Aorta (tissue), 5 donors: ENCODE results near the gene NECTIN2. TPM values are rescaled to one million over a fixed set of nuclear protein-coding genes. Genes with fewer than 3 reads are reported as not detected.
"Not testable (repeated sequence)": the region's sequence is repeated elsewhere in the genome, so short reads cannot be mapped to it uniquely, and the experiment has no call there.

Experiments
- ATAC-seq: fragments of 200-7000 bp; cut with Tn5 transposase; one replicate; pipeline ENCODE4 v1.9.1; 2022; ENCODE audit warnings: moderate library complexity; ENCODE audit not compliant: low FRiP score
- DNase-seq, 2 donors: peaks; one replicate each; pipeline ENCODE4 v3.0.0-alpha.2; 2020
- H3K27ac ChIP-seq, 2 donors: one replicate each; pipeline ENCODE4 v1.5.1; 2013; ENCODE audit warnings: low read length in 2 of 2, mild to moderate bottlenecking in 2 of 2, moderate library complexity in 2 of 2, control low read depth in 1 of 2, inconsistent platforms in 1 of 2, low read depth in 1 of 2
- H3K27me3 ChIP-seq, 2 donors: one replicate each; pipeline ENCODE4 v1.6.1; 2013; ENCODE audit warnings: control low read depth in 1 of 2, low read length in 1 of 2, mild to moderate bottlenecking in 1 of 2, moderate library complexity in 1 of 2; ENCODE audit not compliant: insufficient read depth in 2 of 2, control insufficient read depth in 1 of 2
- H3K36me3 ChIP-seq, 2 donors: one replicate each; pipeline ENCODE4 v1.6.1; 2013; ENCODE audit warnings: control low read depth in 1 of 2, low read length in 1 of 2, mild to moderate bottlenecking in 1 of 2; ENCODE audit not compliant: insufficient read depth in 2 of 2, control insufficient read depth in 1 of 2
- H3K4me1 ChIP-seq, 2 donors: one replicate each; pipeline ENCODE4 v1.6.1; 2013; ENCODE audit warnings: low read length in 2 of 2, control low read depth in 1 of 2, mild to moderate bottlenecking in 1 of 2, moderate library complexity in 1 of 2; ENCODE audit not compliant: insufficient read depth in 2 of 2, control insufficient read depth in 1 of 2
- H3K4me3 ChIP-seq, 2 donors: one replicate each; pipeline ENCODE4 v1.5.1; 2013; ENCODE audit warnings: low read length in 2 of 2, control low read depth in 1 of 2, mild to moderate bottlenecking in 1 of 2
- H3K9me3 ChIP-seq: one replicate; pipeline ENCODE4 v1.6.1; 2013; ENCODE audit warnings: mild to moderate bottlenecking, low read length; ENCODE audit not compliant: control insufficient read depth
- WGBS, 2 donors: extraction: QIAGEN DNeasy Blood & Tissue Kit; methylation state at CpG; one replicate each; pipeline ENCODE4 v1.1.7; 2013; 5-methylcytosine and 5-hydroxymethylcytosine counted together
- intact Hi-C, 2 donors: fragments of 100-400 bp; cut with DNase I; formaldehyde crosslinking; loops; one replicate each; pipeline versions ENCODE4 v1.14.2 to v1.15.0; 2022
- polyA plus RNA-seq, 2 donors: library from polyadenylated mRNA; stranded (reverse); fragments of 200-250 nt; gene quantifications; one replicate each; pipeline ENCODE4 v1.2.3, GENCODE V29; 2013
- total RNA-seq, 2 donors: library from RNA; stranded (reverse); fragmentation: NEBNext Ultra II Directional; extraction: Animal tissue kit (Norgen Biotek cat#: 25700); gene quantifications; one replicate each; pipeline ENCODE4 v1.2.1, GENCODE V29; 2021
- donor health status: healthy with polysubstance abuse.
- donor health status: Bipolar disorder and iron deficiency.
- donor health status: DM: no; HTN: no; CAD: no.
- donor health status: DM: no; HTN: no; CAD: no.
- donor health status: DM: yes; HTN: yes; CAD: no.

NECTIN2 gene
- total and polyA plus RNA-seq, 4 donors = 27.8 to 97.8 (median 68.8) TPM

GRCh38 chr19:44903602-44904425 is 57.7 kb downstream of the NECTIN2 start:
- ATAC-seq (peak; percentile 86), DNase-seq (peak; percentile 75 to 93)
- Histone ChIP-seq H3K9me3 (no peaks in the 10 kb centered on the region), H3K27ac (no peak overlapping the region), H3K4me1 (no peaks in the 10 kb centered on the region), H3K36me3 (peaks cover 0 to 3% of the 10 kb centered on the region in 2 donors), H3K4me3 (no peak overlapping the region), H3K27me3 (no peaks in the 10 kb centered on the region)
- 9 to 11% methylated on average over 24 of the region's 24 CpGs for WGBS, 2 donors
- intact Hi-C loops = loop anchor here (2.0 to 10.0 kb wide), 3 partner anchors 47 to 431 kb away; no protein-coding TSS in a partner anchor

- no peaks in the 10 kb centered on the region for H3K4me1 ChIP-seq
- H3K27ac ChIP-seq = no peak overlapping the region
- ATAC-seq (no peak), DNase-seq (no peak)
- H3K9me3 ChIP-seq = no peaks in the 10 kb centered on the region
- peaks cover 0 to 3% of the 10 kb centered on the region in 2 donors for H3K36me3 ChIP-seq
- 60 to 62% methylated on average over 12 of the region's 12 CpGs for WGBS, 2 donors
- H3K4me3 ChIP-seq = no peak overlapping the region
- no peaks in the 10 kb centered on the region for H3K27me3 ChIP-seq
- intact Hi-C loops = loop anchor here (2.0 to 10.0 kb wide), 3 partner anchors 46 to 430 kb away; no protein-coding TSS in a partner anchor
Observed at GRCh38 chr19:44904426-44904994, 58.4 kb downstream of the NECTIN2 start.

- Histone ChIP-seq H3K27me3 (no peaks in the 10 kb centered on the region), H3K27ac (no peak within 1 kb of the TSS), H3K4me3 (no peak within 1 kb of the TSS), H3K9me3 (no peaks in the 10 kb centered on the region), H3K36me3 (no peaks in the 10 kb centered on the region), H3K4me1 (no peaks in the 10 kb centered on the region)
- intact Hi-C loops = loop anchor here (2.0 to 10.0 kb wide), 2 partner anchors 45 to 429 kb away; no protein-coding TSS in a partner anchor
- 1 to 2% methylated on average over 20 of the region's 20 CpGs for WGBS, 2 donors
- DNase-seq (no peak), ATAC-seq (no peak)
Observed at GRCh38 chr19:44905437-44906160, 59.5 kb downstream of the NECTIN2 start, which contains the start of gene APOE. TSS of gene APOE (plus strand) at chr19:44905796. CDS start at chr19:44906625, 829 bp downstream.

GRCh38 chr19:44907613-44908012 is 61.5 kb downstream of the NECTIN2 start:
- no peak overlapping the region for H3K27ac ChIP-seq

GRCh38 chr19:44908074-44908835 is 62.2 kb downstream of the NECTIN2 start:
- DNase-seq (no peak), ATAC-seq (no peak)
- intact Hi-C loops = loop anchor here in 1 of 2 donors (10.0 kb wide), 1 partner anchor 427 kb away; no protein-coding TSS in a partner anchor
- H3K4me3 ChIP-seq = no peak overlapping the region
- H3K4me1 ChIP-seq = no peaks in the 10 kb centered on the region
- H3K36me3 ChIP-seq = no peaks in the 10 kb centered on the region
- H3K27me3 ChIP-seq = no peaks in the 10 kb centered on the region
- WGBS, 2 donors = 96 to 97% methylated on average over 46 of the region's 46 CpGs
- no peak overlapping the region for H3K27ac ChIP-seq
- H3K9me3 ChIP-seq = no peaks in the 10 kb centered on the region

More at GRCh38 chr19:44907613-44908012, 61.5 kb downstream of the NECTIN2 start:
- H3K36me3 ChIP-seq = no peaks in the 10 kb centered on the region
- intact Hi-C loops = loop anchor here in 1 of 2 donors (10.0 kb wide), 1 partner anchor 427 kb away; no protein-coding TSS in a partner anchor
- no peak overlapping the region for H3K4me3 ChIP-seq
- no peak for ATAC-seq
- no peak for DNase-seq
- H3K4me1 ChIP-seq = no peaks in the 10 kb centered on the region
- H3K27me3 ChIP-seq = no peaks in the 10 kb centered on the region
- H3K9me3 ChIP-seq = no peaks in the 10 kb centered on the region
- 96% methylated on average over 12 of the region's 12 CpGs for WGBS, 2 donors

- H3K4me3 ChIP-seq = no peak overlapping the region
- H3K9me3 ChIP-seq = no peaks in the 10 kb centered on the region
- no peaks in the 10 kb centered on the region for H3K27me3 ChIP-seq
- WGBS, 2 donors = 96% methylated on average over 44 of the region's 44 CpGs
- DNase-seq (no peak), ATAC-seq (no peak)
- no peaks in the 10 kb centered on the region for H3K36me3 ChIP-seq
- intact Hi-C loops = loop anchor here in 1 of 2 donors (10.0 kb wide), 1 partner anchor 426 kb away; no protein-coding TSS in a partner anchor
- H3K27ac ChIP-seq = no peak overlapping the region
- no peaks in the 10 kb centered on the region for H3K4me1 ChIP-seq
Observed at GRCh38 chr19:44908836-44909261, 62.8 kb downstream of the NECTIN2 start.

GRCh38 chr19:44909775-44910174 is 63.7 kb downstream of the NECTIN2 start:
- WGBS, 2 donors = 89 to 90% methylated on average over 5 of the region's 5 CpGs
- Histone ChIP-seq H3K36me3 (no peaks in the 10 kb centered on the region), H3K27me3 (no peaks in the 10 kb centered on the region)

GRCh38 chr19:44911896-44912295 is 65.8 kb downstream of the NECTIN2 start:
- intact Hi-C loops, DNase-seq, H3K27ac ChIP-seq, ATAC-seq, H3K9me3 ChIP-seq, H3K4me3 ChIP-seq, H3K27me3 ChIP-seq, H3K36me3 ChIP-seq, H3K4me1 ChIP-seq: not testable (repeated sequence)
- 90 to 94% methylated on average over 6 of the region's 6 CpGs for WGBS, 2 donors

More at GRCh38 chr19:44909775-44910174, 63.7 kb downstream of the NECTIN2 start:
- ATAC-seq (no peak), DNase-seq (no peak)
- Histone ChIP-seq H3K4me1 (no peaks in the 10 kb centered on the region), H3K4me3 (no peak overlapping the region), H3K9me3 (no peaks in the 10 kb centered on the region), H3K27ac (no peak overlapping the region)
- intact Hi-C loops = loop anchor here in 1 of 2 donors (10.0 kb wide), 1 partner anchor 425 kb away; no protein-coding TSS in a partner anchor
